ENCODE measurements around the gene RIMKLA.

RIMKLA gene, protein sequence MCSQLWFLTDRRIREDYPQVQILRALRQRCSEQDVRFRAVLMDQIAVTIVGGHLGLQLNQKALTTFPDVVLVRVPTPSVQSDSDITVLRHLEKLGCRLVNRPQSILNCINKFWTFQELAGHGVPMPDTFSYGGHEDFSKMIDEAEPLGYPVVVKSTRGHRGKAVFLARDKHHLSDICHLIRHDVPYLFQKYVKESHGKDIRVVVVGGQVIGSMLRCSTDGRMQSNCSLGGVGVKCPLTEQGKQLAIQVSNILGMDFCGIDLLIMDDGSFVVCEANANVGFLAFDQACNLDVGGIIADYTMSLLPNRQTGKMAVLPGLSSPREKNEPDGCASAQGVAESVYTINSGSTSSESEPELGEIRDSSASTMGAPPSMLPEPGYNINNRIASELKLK

GRCh38 chr1:42380586-42381279 lies at the start of gene RIMKLA:
Gene RIMKLA (plus strand): TSS chr1:42380792. CDS start chr1:42380935, 143 bp downstream.
- peak; percentile 14 for DNase-seq (ENCODE audit: low read depth)

DNA sequence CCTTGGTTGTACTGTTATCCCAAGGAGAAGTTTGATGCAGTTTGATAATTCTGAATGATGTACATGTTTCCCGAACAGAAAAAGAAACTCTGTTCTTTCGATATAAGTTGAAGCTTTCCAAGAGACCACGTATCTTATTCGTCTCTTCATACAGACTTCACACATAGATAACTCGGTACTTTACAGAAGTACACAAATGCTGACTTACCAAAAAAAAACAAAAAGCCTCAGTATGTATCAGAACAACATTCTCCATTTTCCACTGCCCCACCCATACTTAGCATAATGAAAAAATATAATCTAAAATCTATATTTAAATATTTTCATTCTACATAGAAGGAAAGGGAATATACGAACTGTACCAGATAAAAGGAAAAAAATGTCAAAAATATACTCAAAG lies 47.7 kb upstream of the RIMKLA start:
- no peak for DNase-seq (ENCODE audit: low read depth)

DNA sequence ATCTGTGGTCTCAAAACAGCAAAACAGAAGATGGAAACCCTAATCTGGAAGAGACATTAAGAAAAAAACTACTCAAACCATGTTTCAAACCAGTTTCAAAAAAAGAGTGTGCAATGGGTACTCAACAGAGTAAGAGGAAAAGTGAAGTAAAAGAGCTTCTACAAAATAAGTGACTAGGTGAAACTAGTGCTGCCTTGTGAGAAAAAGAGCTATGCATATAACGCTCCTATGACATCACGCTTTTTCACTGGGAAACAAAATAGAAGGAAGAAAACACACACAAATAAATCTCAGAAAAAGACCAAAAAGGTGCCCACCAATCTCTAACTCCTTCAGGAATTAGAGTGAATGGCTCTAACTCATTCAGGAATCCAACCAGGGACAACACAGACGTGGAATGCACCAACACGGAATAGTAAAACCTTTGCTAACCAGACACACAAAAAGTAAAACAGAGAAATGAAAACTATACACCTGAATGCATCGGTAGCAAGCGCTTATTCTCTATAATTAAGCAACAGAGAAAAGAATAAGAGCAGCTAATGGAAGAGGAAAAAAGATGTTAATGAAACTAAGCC lies 46.8 kb upstream of the RIMKLA start:
- no peak for DNase-seq (ENCODE audit: low read depth)

DNA sequence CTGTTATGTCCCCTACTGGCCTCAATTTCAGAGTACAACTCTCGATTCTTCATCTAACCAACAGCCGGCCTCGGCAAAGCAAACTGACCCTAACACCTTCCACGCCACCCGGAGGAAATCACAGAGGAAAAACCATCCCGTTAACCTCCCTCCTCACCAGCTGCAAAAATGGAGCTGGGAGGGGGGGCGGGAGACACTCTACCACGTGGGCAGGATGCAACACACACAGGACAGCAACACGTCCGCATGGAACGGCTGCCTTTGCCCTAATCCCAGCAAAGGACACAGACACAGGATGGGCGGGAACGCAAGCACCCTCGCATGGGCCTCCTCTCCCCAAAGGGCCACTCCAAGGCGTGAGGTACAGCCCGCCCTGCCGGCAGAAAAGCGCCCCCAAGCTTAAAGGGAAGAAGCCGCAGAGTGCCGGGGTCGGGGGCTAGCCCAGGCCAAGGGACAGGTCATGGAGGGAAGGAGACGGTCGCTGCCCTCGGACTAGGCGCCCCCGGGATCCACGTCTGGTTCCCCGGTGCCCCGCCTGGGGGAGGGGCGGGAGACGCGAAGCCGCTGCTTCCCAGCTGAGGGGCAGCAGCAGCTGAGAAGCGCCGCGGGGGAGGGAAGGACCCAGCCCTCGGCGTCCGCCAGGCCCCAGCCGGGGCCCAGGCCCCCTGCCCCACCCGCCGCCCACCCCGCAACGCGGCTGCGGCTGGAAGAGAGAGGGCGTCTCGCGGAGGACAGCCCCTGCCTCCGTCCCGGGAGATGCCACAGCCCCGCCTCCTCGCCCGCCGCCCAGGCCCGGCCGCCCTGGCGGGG lies 46.1 kb upstream of the RIMKLA start:
- no peak for DNase-seq (ENCODE audit: low read depth)

GRCh38 chr1:42335050-42335808 lies 45.4 kb upstream of the RIMKLA start, which contains the start of gene FOXJ3:
Gene FOXJ3 (minus strand): TSS chr1:42335235. CDS start chr1:42311093, 24,142 bp downstream.
- peak; percentile 88 for DNase-seq (ENCODE audit: low read depth)

DNA sequence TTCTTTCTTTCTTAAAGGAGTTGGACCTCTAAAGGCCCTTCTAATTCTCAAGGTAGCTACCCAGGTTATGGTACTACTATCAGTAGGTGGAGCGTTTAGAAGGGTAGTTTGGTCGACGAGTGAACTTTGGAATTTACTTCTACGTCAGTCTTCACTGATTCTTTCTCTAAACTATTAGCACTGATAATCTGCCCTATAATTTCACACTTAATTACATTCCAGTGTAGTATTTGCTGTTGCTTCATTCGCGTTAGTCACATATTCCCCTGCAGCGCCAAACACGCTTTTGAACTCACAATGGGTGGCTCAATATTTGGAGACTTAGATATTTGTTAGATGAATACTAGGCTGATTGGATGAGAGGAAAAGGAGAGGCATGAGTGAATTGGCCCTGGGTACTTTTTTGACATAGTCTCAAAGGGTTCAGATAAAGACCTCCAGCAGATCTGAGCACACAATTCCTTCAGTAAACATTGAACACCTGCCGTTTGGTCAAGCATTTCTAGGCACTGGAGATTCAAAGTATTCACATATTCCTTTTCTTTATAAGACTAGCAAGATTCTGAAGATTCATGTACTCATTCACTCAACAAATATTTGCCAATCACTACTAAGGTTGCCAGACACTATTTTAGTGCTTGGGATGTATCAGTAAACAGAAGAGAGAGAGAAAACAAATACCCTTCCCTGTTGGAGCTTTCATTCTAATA lies 44.6 kb upstream of the RIMKLA start:
- DNase-seq (ENCODE audit: low read depth), result no peak

DNA sequence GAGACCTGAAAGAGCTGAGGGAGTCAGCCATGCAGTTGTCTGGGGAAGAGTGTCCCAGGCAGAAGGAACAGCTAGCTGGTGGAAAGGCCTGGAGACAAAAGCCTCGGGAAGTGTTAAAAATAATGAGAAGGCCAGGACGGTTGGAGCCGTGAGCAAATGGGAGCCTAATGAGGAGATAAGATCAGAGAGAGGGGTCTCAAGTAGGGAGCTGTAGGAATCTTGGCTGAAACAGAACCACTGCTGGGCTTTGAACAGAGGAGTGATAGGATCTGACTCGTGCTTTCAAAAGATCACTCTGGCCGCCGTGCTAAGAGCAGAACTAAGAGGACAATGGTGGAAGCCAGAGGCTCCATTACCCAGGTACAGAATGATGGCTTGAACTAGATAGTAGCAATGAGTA lies 43.6 kb upstream of the RIMKLA start:
- DNase-seq (ENCODE audit: low read depth), result no peak

DNA sequence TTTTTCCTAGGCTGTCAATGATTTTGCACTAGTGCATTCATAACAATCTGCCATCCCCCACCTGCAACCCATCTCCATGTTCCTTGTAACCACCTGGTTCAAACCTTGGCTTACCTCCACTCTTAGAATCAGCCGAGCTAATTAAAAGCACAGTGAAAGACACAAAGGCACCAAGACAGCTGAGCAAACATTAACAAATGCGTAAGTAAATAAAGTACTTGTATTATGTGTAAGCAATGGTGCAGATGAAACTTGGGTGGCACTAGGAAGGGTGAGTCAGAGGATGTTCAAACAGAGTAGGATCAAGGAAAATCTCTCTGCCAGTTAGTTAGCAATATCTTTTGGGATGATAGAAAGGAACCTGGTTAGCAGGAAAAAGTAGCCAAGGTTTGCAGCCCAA lies 40.5 kb upstream of the RIMKLA start:
- DNase-seq (ENCODE audit: low read depth), result no peak

GRCh38 chr1:42340901-42341300 lies 39.7 kb upstream of the RIMKLA start:
- no peak for DNase-seq (ENCODE audit: low read depth)

DNA sequence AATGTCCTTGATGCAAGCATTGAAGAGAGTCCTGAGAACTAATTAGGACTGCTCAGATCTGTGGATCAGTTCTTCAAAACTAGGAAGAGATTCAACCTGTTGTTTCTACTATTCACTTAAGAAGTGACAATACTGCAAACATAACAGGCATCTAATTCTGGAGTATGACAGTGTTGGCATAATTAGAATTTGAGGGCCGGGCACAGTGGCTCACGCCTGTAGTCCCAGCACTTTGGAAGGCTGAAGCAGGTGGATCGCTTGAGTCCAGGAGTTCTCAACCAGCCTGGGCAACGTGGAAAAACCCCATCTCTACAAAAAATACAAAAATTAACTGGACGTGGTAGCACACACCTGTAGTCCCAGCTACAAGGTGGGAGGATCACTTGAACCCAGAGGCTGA lies 37.5 kb upstream of the RIMKLA start:
- DNase-seq (ENCODE audit: low read depth), result no peak

GRCh38 chr1:42348498-42348897 lies 32.1 kb upstream of the RIMKLA start:
- DNase-seq (ENCODE audit: low read depth), result no peak

GRCh38 chr1:42350086-42350485 lies 30.5 kb upstream of the RIMKLA start:
- no peak for DNase-seq (ENCODE audit: low read depth)

GRCh38 chr1:42358791-42359190 lies 21.8 kb upstream of the RIMKLA start:
- DNase-seq (ENCODE audit: low read depth), result no peak

- DNase-seq (ENCODE audit: low read depth), result no peak
These were observed 21.1 kb upstream of the RIMKLA start for GRCh38 chr1:42359466-42359865.

GRCh38 chr1:42364089-42364488 lies 16.5 kb upstream of the RIMKLA start:
- no peak for DNase-seq (ENCODE audit: low read depth)

GRCh38 chr1:42364542-42364941 lies 16.1 kb upstream of the RIMKLA start:
- no peak for DNase-seq (ENCODE audit: low read depth)

DNA sequence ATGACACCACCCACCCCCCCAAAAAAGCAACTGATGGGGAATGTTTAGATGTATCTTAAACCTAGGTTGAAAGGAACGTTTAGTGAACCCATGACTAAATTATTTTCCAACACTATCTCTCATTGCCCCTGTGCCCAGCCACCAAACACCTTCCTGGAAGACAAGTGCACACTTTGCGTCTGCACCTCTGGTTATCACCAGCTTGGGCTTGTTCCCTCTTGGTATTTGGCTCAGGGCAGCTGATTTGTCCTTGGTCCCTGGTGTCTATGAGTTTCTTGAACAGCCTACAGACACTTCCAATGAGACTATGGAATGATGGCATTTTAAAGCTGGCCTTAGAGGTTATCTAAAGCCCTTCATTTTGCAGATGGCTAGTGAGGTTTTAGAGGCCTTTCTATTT lies 15.5 kb upstream of the RIMKLA start:
- no peak for DNase-seq (ENCODE audit: low read depth)

DNA sequence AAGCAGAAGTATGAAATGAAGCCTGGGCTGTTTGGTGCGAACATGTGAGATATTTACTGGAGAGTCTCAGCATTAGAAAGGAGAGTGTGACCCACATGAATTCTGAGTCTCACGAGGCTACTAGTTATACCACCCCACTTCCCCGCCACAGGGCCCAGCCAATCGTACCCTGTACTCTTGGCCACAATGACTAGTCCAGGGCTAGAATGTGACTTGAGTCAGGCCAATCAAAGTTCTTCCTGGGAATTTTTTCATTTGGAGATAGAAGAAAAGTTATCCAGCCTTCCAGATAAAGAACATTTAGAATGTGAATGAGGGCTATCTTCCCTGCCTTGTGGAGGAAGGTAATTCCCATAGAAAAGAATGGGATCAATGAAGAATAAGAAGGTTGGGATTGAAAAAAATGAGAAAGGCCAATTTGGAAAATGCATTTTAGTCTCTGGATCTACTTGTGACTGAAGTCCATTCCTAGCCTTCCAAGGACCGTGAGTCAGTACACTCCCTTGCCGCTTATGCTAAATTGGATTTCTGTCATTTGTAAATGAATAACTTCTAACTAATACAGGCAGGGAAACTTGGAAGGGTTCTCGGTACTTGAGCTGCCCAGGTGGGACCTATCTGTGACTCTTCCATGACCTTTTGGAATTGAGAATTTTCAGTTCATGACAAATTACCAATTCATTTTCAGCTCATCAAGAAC lies 12.3 kb upstream of the RIMKLA start:
- DNase-seq (ENCODE audit: low read depth), result no peak

- no peak for DNase-seq (ENCODE audit: low read depth)
These were observed 11.1 kb upstream of the RIMKLA start for GRCh38 chr1:42369471-42369870.

GRCh38 chr1:42370876-42371549 lies 9.6 kb upstream of the RIMKLA start:
- DNase-seq (ENCODE audit: low read depth), result no peak

Data from activated T-helper 9 cell treated with anti-CD3 and anti-CD28 coated beads, Interleukin-2, amount 50 U/mL, for 16 hours (primary cell).